T47D (cell line): ENCODE measurements around the gene C1GALT1.
"Not testable (repeated sequence)": the region's sequence is repeated elsewhere in the genome, so short reads cannot be mapped to it uniquely, and the experiment has no call there.

ENCODE experiments used
- DNase-seq, 2 experiments: peaks; one replicate each; pipeline versions ENCODE4 v3.0.0 to v3.0.0-alpha.2; 2011 to 2012; ENCODE audit warnings: low read depth in 1 of 2, low spot score in 1 of 2
- JUND ChIP-seq: IDR thresholded peaks from 2 replicates; pipeline ENCODE4 v1.6.1; 2012; ENCODE audit warnings: low read depth
- in situ Hi-C: cut with HindIII; loops from 2 replicates; pipeline ENCODE4 v1.10.0; 2016; ENCODE audit warnings: low sequenced_read_pairs, low pct_unique_long_range_greater_than_20kb

C1GALT1 gene

DNA sequence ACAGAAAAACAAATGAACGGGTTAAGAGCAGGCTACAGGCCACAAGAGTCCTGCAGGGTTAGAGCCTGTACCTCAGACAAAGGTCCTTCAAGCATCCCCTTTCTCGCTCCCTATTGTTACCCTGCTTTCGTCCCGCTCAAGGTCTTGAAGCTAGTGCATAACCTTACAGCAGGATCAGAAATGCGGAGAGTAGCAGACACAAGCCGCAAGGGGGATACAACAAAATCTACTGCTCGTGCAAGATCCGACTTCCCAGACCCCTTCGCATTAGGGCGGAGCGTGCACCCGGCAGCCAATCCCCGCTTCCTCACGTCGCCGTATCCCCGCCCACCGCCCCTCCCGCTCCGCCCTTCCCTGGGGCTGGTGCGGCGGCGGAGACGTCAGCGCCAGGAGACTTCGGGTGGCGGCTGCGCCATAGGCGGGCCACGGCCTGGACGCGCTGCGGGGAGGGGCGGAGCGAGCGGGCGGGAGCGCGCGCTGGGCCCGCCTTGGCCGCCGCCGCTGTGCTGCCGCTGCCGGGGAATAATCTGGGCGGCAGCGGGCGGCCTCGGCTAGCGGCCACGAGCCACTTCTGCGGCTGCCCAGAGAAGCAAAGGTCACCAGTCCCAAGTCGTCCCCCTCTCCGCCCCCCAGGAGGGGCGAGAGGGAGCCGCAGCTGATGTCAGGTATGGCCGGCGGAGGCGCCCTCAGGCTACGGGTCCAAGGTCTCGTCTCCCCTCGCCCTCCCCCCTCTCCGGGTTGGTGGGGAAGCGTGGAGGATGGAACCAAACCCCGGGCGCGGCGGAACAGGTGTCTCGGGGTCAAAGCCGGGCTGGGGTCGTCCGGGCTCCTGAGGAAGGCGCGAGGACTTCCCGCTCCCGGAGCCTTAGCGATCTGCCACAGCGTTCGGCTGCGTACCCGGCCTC is at the start of gene C1GALT1:
TSS of gene C1GALT1 (plus strand) at position 389 of the 905 bp plus-strand sequence. CDS start 51,776 bp downstream, outside the sequence.
- peak; percentile 92 to 98 for DNase-seq
- in situ Hi-C loops, result no loop called here
- no peak for TF ChIP-seq JUND

DNA sequence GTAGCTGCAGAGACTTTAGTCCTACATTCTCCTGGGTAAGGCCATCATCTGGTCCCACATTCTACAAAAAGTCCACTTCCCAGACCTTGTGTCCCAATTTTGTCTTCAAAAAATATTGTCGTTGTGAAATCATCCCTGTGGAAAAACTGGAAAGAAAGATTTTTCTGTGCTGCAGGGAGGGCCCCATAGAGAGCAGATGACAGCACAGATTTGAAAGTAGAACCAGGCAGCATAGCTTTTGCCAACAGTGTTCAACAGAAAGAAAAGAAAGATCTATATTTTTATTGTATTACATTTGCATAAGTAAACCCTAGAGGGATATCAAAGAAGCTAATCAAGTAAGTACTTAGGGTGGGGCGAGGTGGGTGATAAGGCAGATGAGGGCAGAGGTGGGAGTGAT is 48.3 kb upstream of the C1GALT1 start:
- TF ChIP-seq JUND, result no peak
- no peak for DNase-seq
- in situ Hi-C loops, result no loop called here

- in situ Hi-C loops, result no loop called here
- no peak for TF ChIP-seq JUND
- no peak for DNase-seq
These were observed 47.3 kb upstream of the C1GALT1 start for GRCh38 chr7:7135074-7135473.

- in situ Hi-C loops, result not testable (repeated sequence)
These were observed 46.4 kb upstream of the C1GALT1 start for GRCh38 chr7:7135924-7136323.

GRCh38 chr7:7136466-7137381 is 45.6 kb upstream of the C1GALT1 start:
- in situ Hi-C loops, result no loop called here
- no peak for DNase-seq
- TF ChIP-seq JUND, result no peak

More at GRCh38 chr7:7135924-7136323, 46.4 kb upstream of the C1GALT1 start:
- not testable (repeated sequence) for DNase-seq

- DNase-seq, result no peak
- in situ Hi-C loops, result no loop called here
- TF ChIP-seq JUND, result no peak
These were observed 43.4 kb upstream of the C1GALT1 start for GRCh38 chr7:7138897-7139296.

DNA sequence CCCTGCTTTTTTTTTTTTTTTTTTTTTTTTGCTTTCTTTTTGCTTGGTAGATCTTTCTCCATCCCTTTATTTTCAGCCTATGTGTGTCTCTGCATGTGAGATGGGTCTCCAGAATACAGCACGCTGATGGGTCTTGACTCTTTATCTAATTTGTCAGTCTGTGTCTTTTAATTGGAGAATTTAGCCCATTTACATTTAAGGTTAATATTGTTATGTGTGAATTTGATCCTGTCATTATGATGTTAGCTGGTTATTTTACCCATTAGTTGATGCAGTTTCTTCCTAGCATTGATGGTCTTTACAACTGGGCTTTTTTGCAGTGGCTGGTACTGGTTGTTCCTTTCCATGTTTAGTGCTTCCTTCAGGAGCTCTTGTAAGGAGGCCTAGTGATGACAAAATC is 38.9 kb upstream of the C1GALT1 start:
- in situ Hi-C loops, DNase-seq: not testable (repeated sequence)

GRCh38 chr7:7145151-7145550 is 37.2 kb upstream of the C1GALT1 start:
- DNase-seq, in situ Hi-C loops: not testable (repeated sequence)

- TF ChIP-seq JUND, result no peak
- in situ Hi-C loops, result no loop called here
- no peak for DNase-seq
These were observed 35.5 kb upstream of the C1GALT1 start for GRCh38 chr7:7146837-7147236.

DNA sequence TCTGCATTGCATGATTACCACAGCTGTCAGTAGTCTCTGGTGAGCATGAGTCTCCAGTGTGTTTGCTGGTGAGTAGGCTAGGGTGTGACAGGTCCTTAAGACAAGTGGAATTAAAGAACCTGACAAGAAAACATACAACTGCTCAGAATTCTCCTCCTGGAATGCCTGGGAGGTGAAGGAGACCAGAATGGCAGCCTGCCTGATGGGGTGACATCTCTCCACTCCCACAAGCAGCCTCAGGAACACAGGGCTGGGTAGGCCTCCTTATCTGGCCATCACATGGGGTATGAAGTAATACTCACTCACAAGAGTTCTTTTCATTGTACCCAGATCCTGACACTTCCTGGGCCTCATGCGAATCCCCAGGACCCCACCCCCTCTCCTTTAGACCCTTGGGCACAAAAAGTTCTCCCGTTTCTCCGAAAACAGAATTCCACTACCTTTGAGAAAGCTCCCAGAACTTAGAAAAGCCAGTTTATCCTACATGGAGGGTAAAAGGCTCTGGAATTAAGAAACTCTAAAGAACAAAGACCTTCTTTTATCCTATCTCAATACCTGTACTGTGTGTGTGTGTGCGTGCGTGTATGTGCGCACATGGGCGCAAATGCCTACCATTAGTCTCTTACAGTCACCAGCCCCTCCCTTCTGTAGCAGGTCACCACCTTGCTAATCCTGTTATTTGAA is 33.4 kb upstream of the C1GALT1 start:
- in situ Hi-C loops, result no loop called here
- no peak for DNase-seq
- no peak for TF ChIP-seq JUND

GRCh38 chr7:7151285-7151684 is 31.1 kb upstream of the C1GALT1 start:
- in situ Hi-C loops, result no loop called here
- no peak for DNase-seq

GRCh38 chr7:7151865-7152264 is 30.5 kb upstream of the C1GALT1 start:
- no peak for DNase-seq
- in situ Hi-C loops, result no loop called here
- no peak for TF ChIP-seq JUND

More at GRCh38 chr7:7151285-7151684, 31.1 kb upstream of the C1GALT1 start:
- no peak for TF ChIP-seq JUND

GRCh38 chr7:7152315-7152714 is 30.0 kb upstream of the C1GALT1 start:
- TF ChIP-seq JUND, result no peak
- DNase-seq, result no peak
- in situ Hi-C loops, result no loop called here

DNA sequence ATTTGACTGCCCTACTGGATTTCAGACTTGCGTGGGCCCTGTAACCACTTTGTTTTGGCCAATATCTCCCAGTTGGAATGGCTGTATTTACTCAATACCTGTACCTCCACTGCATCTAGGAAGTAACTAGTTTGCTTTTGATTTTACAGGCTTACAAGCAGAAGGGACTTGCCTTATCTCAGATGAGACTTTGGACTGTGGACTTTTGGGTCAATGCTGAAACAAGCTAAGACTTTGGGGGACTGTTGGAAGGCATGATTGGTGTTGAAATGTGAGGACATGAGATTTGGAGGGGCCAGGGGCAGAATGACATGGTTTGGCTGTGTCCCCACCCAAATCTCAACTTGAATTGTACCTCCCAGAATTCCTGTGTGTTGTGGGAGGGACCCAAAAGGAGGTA is 28.0 kb upstream of the C1GALT1 start:
- DNase-seq, in situ Hi-C loops: not testable (repeated sequence)
